ENCODE measurements around the gene MIEF2.

- TF ChIP-seq CTCF (IDR thresholded peaks at IDR 0.05; ENCODE audit: poor library complexity, severe bottlenecking) (no peak), REST (IDR thresholded peaks at IDR 0.05; ENCODE audit: borderline replicate concordance) (no peak)
Measured at GRCh38 chr17:18257268-18257981, 3.0 kb upstream of the MIEF2 start.
